Measurements from ENCODE around the gene SERINC3.

GRCh38 chr20:44559302-44559701 is 37.4 kb upstream of the SERINC3 start:
- TF ChIP-seq CTCF (IDR thresholded peaks at IDR 0.05) (no peak), POLR2A (IDR thresholded peaks at IDR 0.05) (no peak)
